ENCODE results near the gene BCCIP. TPM values are rescaled to one million over a fixed set of nuclear protein-coding genes. Genes with fewer than 3 reads are reported as not detected.

BCCIP gene
- total and polyA plus RNA-seq, 9 donors: 42.5 to 67.2 (median 61.8) TPM

GRCh38 chr10:125880719-125881118, 57.4 kb downstream of the BCCIP start:
- no peak overlapping the region for H3K27ac ChIP-seq (ENCODE audit: low read length)
- WGBS (ENCODE audit: insufficient coverage): 53% methylated on average over 3 of the region's 6 CpGs
- no peaks in the 10 kb centered on the region for H3K27me3 ChIP-seq (ENCODE audit: control insufficient read depth, insufficient read depth, low read length)
- H3K36me3 ChIP-seq (ENCODE audit: control insufficient read depth, insufficient read depth, low read length): peaks cover 15% of the 10 kb centered on the region
- no peaks in the 10 kb centered on the region for H3K4me1 ChIP-seq (ENCODE audit: control insufficient read depth, insufficient read depth, low read length)
- H3K4me3 ChIP-seq (ENCODE audit: low read length): no peak overlapping the region
- peaks cover 9% of the 10 kb centered on the region for H3K9me3 ChIP-seq (replicated peaks; ENCODE audit: control insufficient read depth, low read depth, low read length)
- DNase-seq: no peak

- DNase-seq: no peak
- Histone ChIP-seq H3K4me3 (ENCODE audit: low read length) (no peak within 1 kb of the TSS), H3K36me3 (ENCODE audit: control insufficient read depth, insufficient read depth, low read length) (peaks cover 12% of the 10 kb centered on the region), H3K4me1 (ENCODE audit: control insufficient read depth, insufficient read depth, low read length) (no peaks in the 10 kb centered on the region), H3K27ac (ENCODE audit: low read length) (no peak within 1 kb of the TSS), H3K27me3 (ENCODE audit: control insufficient read depth, insufficient read depth, low read length) (no peaks in the 10 kb centered on the region), H3K9me3 (replicated peaks; ENCODE audit: control insufficient read depth, low read depth, low read length) (peaks cover 4% of the 10 kb centered on the region)
- 52% methylated on average over 2 of the region's 4 CpGs for WGBS (ENCODE audit: insufficient coverage)
Observed at GRCh38 chr10:125881192-125881591, 57.8 kb downstream of the BCCIP start, which contains the start of gene DHX32. DHX32 (minus strand) TSS chr10:125881292; CDS start chr10:125880824, 468 bp downstream.

- H3K4me3 ChIP-seq (ENCODE audit: low read length): no peak overlapping the region
- H3K4me1 ChIP-seq (ENCODE audit: control insufficient read depth, insufficient read depth, low read length): no peaks in the 10 kb centered on the region
- H3K9me3 ChIP-seq (replicated peaks; ENCODE audit: control insufficient read depth, low read depth, low read length): no peaks in the 10 kb centered on the region
- no peak overlapping the region for H3K27ac ChIP-seq (ENCODE audit: low read length)
- no CpG with 5 or more reads among the region's 1 CpG for WGBS (ENCODE audit: insufficient coverage)
- DNase-seq: no peak
- no peaks in the 10 kb centered on the region for H3K27me3 ChIP-seq (ENCODE audit: control insufficient read depth, insufficient read depth, low read length)
- H3K36me3 ChIP-seq (ENCODE audit: control insufficient read depth, insufficient read depth, low read length): peaks cover 12% of the 10 kb centered on the region
Observed at GRCh38 chr10:125882596-125882995, 59.2 kb downstream of the BCCIP start.

GRCh38 chr10:125883211-125883610, 59.9 kb downstream of the BCCIP start:
- no peak overlapping the region for H3K4me3 ChIP-seq (ENCODE audit: low read length)
- no peaks in the 10 kb centered on the region for H3K4me1 ChIP-seq (ENCODE audit: control insufficient read depth, insufficient read depth, low read length)
- no peak overlapping the region for H3K27ac ChIP-seq (ENCODE audit: low read length)
- 86% methylated on average over 1 of the region's 3 CpGs for WGBS (ENCODE audit: insufficient coverage)
- H3K9me3 ChIP-seq (replicated peaks; ENCODE audit: control insufficient read depth, low read depth, low read length): no peaks in the 10 kb centered on the region
- H3K36me3 ChIP-seq (ENCODE audit: control insufficient read depth, insufficient read depth, low read length): peaks cover 12% of the 10 kb centered on the region
- H3K27me3 ChIP-seq (ENCODE audit: control insufficient read depth, insufficient read depth, low read length): no peaks in the 10 kb centered on the region
- no peak for DNase-seq

Other genes with a start within 250 kb of the BCCIP start
- not detected for gene TEX36, start 140.4 kb upstream of the BCCIP start, total RNA-seq
- under 1 TPM in 1 of 8 donors, not detected in 7; 0.50 TPM for gene TEX36, start 140.4 kb upstream of the BCCIP start, polyA plus RNA-seq (ENCODE audit: insufficient read depth in 1 of 8, insufficient read length in 8 of 8, low replicate concordance in 1 of 8)
- 23.3 TPM for gene EDRF1, start 103.8 kb upstream of the BCCIP start, total RNA-seq
- 10 to 100 TPM; 15.7 to 27.7 (median 19.6) TPM for gene EDRF1, start 103.8 kb upstream of the BCCIP start, polyA plus RNA-seq (ENCODE audit: insufficient read depth in 1 of 8, insufficient read length in 8 of 8, low replicate concordance in 1 of 8)
- gene MMP21, start 47.7 kb upstream of the BCCIP start, total RNA-seq: 0.18 TPM
- 1 to 10 TPM in 1 of 8 donors, under 1 TPM in 7; 0.20 to 1.3 (median 0.31) TPM for gene MMP21, start 47.7 kb upstream of the BCCIP start, polyA plus RNA-seq (ENCODE audit: insufficient read depth in 1 of 8, insufficient read length in 8 of 8, low replicate concordance in 1 of 8)
- gene UROS, start 288 bp upstream of the BCCIP start, total RNA-seq: 60.1 TPM
- 10 to 100 TPM; 45.2 to 64.4 (median 53.4) TPM for gene UROS, start 288 bp upstream of the BCCIP start, polyA plus RNA-seq (ENCODE audit: insufficient read depth in 1 of 8, insufficient read length in 8 of 8, low replicate concordance in 1 of 8)
- gene DHX32, start 57.7 kb downstream of the BCCIP start, total RNA-seq: 22.0 TPM
- gene DHX32, start 57.7 kb downstream of the BCCIP start, polyA plus RNA-seq (ENCODE audit: insufficient read depth in 1 of 8, insufficient read length in 8 of 8, low replicate concordance in 1 of 8): 10 to 100 TPM; 17.0 to 21.8 (median 17.9) TPM
- gene FANK1, start 73.0 kb downstream of the BCCIP start, total RNA-seq: 0.80 TPM
- 1 to 10 TPM in 2 of 8 donors, under 1 TPM in 6; 0.36 to 1.6 (median 0.61) TPM for gene FANK1, start 73.0 kb downstream of the BCCIP start, polyA plus RNA-seq (ENCODE audit: insufficient read depth in 1 of 8, insufficient read length in 8 of 8, low replicate concordance in 1 of 8)